ENCODE data around the gene SCARF2.

- TF ChIP-seq EZH2 (IDR thresholded peaks at IDR 0.05; ENCODE audit: low read length, unreplicated experiment), result no peak
- TF ChIP-seq, protein P1, sequence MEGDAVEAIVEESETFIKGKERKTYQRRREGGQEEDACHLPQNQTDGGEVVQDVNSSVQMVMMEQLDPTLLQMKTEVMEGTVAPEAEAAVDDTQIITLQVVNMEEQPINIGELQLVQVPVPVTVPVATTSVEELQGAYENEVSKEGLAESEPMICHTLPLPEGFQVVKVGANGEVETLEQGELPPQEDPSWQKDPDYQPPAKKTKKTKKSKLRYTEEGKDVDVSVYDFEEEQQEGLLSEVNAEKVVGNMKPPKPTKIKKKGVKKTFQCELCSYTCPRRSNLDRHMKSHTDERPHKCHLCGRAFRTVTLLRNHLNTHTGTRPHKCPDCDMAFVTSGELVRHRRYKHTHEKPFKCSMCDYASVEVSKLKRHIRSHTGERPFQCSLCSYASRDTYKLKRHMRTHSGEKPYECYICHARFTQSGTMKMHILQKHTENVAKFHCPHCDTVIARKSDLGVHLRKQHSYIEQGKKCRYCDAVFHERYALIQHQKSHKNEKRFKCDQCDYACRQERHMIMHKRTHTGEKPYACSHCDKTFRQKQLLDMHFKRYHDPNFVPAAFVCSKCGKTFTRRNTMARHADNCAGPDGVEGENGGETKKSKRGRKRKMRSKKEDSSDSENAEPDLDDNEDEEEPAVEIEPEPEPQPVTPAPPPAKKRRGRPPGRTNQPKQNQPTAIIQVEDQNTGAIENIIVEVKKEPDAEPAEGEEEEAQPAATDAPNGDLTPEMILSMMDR (conservative IDR thresholded peaks at IDR 0.05; ENCODE audit: low read depth, low read length), result no peak
- TF ChIP-seq EZH2phosphoT487 (IDR thresholded peaks at IDR 0.05; ENCODE audit: borderline replicate concordance, low read length), result no peak
These were observed 7.4 kb downstream of the SCARF2 start for GRCh38 chr22:20430101-20430719.

All from PC-3 (cell line).